T47D (cell line): Measurements from ENCODE around the gene NXT1.

Experiments
- DNase-seq, 2 experiments: peaks; one replicate each; pipeline versions ENCODE4 v3.0.0 to v3.0.0-alpha.2; 2011 to 2012; ENCODE audit warnings: low read depth in 1 of 2, low spot score in 1 of 2
- JUND ChIP-seq: IDR thresholded peaks from 2 replicates; pipeline ENCODE4 v1.6.1; 2012; ENCODE audit warnings: low read depth
- in situ Hi-C: cut with HindIII; loops from 2 replicates; pipeline ENCODE4 v1.10.0; 2016; ENCODE audit warnings: low sequenced_read_pairs, low pct_unique_long_range_greater_than_20kb

NXT1 gene

DNA sequence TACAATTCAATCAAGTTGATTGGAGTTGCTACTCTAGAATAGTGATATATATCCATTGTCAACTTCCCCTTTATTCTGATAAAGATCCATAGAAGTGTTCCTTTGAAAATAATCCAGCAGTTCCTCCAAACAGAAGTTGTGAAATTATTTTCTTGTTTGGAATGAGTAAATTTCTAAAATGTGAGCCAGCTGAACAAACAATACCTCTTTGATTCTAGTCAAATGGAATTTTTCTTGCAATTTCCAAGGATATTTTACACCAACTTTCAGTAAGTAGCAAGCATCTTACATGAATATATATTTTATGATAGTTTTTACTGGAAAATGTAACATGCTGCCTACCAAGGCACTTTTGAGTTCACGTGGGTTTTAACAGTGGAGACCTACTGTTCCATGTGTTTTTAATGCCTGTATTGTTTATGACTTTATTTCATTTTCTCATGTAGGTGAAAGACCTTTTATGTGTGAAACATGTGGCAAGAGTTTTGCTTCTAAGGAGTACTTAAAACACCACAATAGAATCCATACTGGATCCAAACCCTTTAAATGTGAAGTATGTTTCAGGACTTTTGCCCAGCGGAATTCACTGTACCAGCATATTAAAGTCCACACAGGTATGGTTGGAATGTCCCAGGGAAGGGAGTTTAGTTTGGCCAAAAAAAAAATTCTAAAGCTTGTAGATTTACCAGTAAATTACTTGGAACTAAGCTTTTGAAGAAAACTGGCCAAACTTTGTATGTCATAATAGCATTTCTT, 17.9 kb downstream of the NXT1 start:
- in situ Hi-C loops, result no loop called here
- no peak for DNase-seq
- no peak for TF ChIP-seq JUND

DNA sequence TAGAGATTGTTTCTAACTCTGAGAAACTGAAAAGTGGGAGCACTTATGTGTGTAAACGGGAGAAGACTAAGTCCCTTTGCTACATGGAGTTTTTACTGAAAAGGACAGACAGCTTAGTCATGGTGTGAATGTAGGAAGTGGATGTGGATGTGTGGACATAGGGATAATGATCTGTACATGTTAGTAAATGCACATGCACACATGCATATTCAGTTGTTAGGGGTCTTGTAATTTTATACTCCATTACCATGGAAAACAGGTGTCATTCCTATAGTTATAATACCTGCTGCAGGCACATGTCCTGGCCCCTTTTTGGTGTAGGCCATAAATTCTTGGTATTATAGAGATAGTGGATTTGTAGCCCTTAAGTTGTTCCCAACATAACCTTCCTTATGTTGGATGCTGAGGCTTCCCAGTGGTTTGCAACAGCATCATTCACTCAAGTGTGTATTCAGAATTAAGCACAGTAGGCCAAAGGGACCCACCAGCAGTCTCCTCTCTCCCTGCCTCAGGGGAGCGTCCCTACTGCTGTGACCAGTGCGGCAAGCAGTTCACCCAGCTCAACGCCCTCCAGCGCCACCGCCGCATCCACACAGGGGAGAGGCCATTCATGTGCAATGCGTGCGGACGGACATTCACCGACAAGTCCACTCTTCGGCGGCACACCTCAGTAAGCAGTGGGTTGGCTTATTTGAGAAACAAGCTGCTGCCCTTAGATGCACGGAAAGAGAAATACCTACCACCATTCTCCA, 18.7 kb downstream of the NXT1 start:
- no peak for DNase-seq
- no peak for TF ChIP-seq JUND
- in situ Hi-C loops, result no loop called here

DNA sequence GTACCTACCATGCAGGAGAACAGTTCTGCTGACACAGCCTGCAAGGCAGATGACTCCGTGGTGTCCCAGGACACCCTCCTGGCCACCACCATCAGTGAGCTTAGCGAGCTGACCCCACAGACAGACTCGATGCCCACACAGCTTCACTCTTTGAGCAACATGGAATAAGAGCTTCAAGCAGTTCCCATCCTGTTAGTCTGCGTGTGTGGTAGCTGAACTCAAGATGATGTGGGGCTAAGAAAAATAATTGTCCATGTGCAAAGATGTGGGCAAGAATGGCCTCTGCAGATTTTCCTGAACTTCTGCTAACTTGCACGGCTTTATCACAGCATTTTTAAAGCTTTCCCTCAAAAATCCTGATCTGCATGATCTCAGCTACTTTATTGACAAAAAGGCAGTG, 19.7 kb downstream of the NXT1 start:
- no peak for TF ChIP-seq JUND
- DNase-seq, result no peak
- in situ Hi-C loops, result no loop called here

DNA sequence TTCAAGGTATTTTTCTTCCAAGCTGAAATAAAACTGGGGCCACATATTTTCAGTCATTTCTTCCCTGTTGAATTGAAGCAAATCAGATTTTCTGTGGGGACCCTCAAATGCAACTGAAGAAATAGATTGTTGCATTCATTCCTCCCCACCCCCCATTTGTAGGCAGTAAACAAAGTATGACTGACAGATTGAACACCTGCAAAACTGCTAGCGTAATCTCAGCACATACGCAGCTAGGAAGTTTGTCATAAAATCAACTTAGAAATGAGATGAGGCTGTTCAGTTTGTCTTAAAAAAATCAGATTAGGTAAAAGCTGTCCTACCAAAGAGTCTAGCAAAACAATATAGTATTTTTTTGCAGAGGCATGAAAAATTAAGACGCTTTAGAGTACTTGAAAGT, 20.3 kb downstream of the NXT1 start:
- DNase-seq, result no peak
- TF ChIP-seq JUND, result no peak
- in situ Hi-C loops, result no loop called here

DNA sequence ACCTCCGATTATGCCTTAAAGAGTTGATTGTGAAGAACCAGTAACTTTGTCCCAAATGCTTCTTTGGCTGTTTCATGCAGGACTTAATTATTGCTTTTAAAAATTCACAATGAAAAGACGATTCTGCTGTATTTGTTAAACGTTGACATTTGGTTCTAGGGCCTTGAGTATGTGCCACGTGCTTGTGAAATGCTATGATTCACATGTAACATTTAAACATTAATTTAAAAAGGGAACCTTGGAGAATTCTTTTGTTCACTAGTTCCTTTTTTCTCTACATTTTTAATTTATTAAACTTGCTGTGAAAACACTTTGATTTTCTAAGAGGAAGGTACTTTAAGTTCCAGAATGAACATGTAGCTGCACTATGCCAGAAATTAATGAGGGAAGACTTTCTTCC, 20.9 kb downstream of the NXT1 start:
- no peak for TF ChIP-seq JUND
- in situ Hi-C loops, result no loop called here
- no peak for DNase-seq

DNA sequence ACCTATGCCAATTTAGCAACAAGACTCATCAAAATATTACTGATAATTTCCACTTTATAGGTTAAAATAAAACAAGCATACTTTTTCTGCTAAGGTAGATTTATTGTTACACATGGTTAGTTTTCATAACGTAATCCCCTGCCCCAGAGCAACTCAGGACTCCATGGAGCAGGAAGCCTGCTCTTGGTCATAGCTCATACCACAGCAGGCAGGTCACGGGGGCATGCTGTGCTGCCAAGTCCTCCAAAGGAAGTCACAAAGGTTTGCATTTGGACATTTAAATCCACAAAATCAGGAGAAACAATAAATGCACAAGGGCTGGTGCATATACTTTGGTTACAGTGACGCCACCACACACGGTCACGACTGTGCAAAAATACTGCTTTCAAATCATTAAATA, 23.9 kb downstream of the NXT1 start:
- in situ Hi-C loops, result no loop called here
- no peak for TF ChIP-seq JUND
- no peak for DNase-seq

DNA sequence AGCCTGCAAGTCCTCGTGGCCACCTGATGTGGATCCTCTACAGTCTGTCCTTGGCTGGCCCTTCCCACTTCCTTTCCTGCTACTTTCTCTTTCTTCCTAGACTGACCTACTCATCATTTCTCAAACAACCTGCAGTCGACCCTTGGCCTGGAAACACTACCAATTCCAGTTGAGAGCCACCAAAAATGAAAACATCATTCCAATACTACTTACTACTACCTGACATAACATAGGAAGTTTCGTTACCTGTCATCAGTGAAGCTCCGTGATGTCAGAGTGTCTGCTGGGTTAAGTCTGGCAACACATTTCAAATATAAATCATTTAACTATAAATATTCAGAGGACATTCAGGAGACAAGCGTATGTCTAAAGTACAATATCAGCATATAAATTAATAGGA, 25.2 kb downstream of the NXT1 start:
- no peak for DNase-seq
- in situ Hi-C loops, result no loop called here
- TF ChIP-seq JUND, result no peak

DNA sequence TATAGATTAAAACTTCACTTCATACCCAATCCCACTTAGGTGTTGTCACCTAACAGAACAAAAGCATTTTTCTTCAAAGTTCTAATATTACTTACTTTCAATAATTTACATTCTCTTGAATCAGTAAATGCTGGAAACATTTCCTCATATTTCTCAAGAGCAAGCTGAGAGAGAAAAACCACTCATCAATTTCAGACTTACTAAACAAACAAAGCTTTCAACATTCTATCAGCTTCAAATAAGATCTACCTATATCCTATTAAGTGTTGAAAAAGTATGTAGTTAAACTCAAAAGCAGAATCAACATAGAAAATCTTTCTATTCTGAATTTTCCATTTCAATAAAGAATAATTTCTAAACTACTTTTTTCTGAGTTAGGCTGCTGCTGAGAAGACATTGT, 29.2 kb downstream of the NXT1 start:
- in situ Hi-C loops, result no loop called here
- DNase-seq, result no peak
- TF ChIP-seq JUND, result no peak

DNA sequence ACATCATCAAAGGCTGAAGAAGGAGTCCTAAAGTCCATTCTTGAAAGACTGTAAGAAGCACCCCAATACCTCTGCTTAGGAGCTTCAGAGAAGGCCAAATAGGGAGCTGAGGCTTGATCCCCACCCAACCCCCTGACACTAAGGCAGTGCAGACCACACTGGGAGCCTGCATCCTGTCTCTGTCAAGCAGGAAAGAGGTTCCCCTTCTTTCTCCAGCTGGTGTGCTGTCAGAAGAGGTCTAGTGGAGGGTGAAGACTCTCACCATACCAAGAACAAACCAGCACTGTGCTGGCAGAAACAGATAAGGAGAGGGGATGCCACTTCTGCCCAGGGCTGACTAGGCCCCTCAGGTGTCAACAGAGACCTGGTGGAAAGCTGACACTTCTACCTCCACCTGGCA, 31.3 kb downstream of the NXT1 start:
- TF ChIP-seq JUND, result no peak
- no peak for DNase-seq
- in situ Hi-C loops, result no loop called here

DNA sequence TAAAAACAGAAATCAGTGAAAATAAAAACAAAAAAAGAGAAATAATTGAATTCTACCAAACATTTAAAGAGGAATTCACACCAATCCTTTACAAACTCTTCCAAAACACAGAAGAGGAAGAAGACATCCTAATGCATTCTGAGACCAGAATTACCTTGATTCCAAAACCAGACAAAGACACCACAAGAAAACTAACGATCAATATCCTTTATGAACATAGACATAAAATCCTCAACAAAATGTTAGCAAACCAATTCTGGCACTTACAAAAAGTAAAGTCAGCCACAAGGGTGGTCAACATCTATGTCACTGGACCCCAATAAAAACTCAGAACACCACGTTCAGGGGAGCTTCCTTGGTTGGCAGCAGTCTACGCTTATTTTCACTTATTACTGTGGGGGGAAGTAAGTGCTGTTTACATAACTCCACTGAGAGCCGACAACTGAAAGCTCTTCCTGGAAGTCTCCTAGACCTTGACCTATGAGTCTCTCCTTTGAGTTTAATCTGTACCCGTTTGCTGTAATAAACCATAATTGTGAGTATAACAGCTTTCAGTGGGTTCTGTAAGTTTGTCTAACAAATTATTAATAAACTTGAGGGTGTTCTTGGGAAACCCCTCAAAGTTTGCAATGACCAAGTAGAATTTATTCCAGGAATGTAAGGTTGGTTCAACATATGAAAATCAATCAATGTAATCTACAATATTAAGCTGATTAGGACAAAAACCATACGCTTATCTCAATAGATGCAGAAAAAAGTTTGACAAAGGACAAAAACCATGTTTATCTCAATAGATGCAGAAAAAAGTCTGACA, 35.9 kb downstream of the NXT1 start:
- in situ Hi-C loops, result no loop called here
- no peak for DNase-seq
- no peak for TF ChIP-seq JUND

DNA sequence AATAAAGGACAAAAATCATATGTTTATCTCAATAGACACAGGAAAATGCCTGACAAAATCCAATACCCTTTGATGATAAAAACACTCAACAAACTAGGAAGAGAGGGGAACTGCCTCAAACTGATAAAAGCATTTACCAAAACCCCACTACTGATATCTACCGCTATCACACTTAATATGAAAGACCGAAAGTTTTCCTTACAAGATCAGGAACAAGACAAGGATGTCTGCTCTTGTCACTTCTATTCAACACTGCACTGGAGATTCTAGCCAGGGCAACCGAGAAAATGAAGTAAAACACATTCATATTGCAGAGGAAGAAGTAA, 36.5 kb downstream of the NXT1 start:
- no peak for TF ChIP-seq JUND
- no peak for DNase-seq
- in situ Hi-C loops, result no loop called here

DNA sequence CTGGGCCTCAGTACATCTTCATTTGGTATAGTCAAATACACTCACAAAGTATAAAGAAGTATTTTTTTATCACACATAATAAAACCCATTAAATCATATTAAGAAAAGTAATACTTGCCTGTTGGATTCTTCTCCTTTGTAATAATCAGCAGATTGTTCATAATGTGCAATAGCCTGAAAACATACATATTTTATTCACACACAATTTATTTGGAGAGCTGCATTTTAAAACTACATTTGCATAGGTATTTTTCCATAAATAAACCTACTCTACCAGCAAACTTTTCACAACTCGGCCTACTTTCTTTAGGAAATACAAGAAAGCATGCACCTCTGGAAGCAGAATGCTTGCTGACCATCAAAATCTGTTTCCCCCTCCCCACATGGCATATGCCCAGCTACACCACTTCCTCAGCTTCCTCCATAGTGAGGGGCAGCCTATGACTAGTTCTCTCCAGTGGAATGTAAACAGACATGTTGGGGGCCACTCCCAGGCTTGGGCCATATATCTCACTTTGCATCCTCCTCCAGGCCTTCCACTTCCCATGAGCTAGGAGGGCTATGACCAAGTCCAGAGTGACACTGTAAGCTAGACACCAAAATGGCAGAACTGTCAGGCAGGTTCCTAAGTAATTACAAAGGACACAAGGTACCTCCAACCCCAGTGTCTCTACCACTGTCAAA, 39.6 kb downstream of the NXT1 start:
- in situ Hi-C loops, result no loop called here
- DNase-seq, result no peak

More for the DNA sequence above, 39.6 kb downstream of the NXT1 start:
- no peak for TF ChIP-seq JUND
